Cerebellar cortex (tissue), 1 donor: ENCODE results near the gene DGKG.
A peak's percentile ranks its signal among the peaks of the same experiment; 100 is the strongest.

Source experiments
- DNase-seq: peaks from one replicate; pipeline ENCODE4 v3.0.0-alpha.2; 2015; ENCODE audit warnings: low spot score

Gene DGKG

GRCh38 chr3:186318135-186318534, 43.9 kb downstream of the DGKG start:
- no peak for DNase-seq

GRCh38 chr3:186317478-186317877, 44.6 kb downstream of the DGKG start:
- no peak for DNase-seq

GRCh38 chr3:186316666-186317260, 45.3 kb downstream of the DGKG start:
- no peak for DNase-seq

GRCh38 chr3:186315581-186316354, 46.3 kb downstream of the DGKG start:
- DNase-seq: no peak

- no peak for DNase-seq
Measured at GRCh38 chr3:186314896-186315295, 47.1 kb downstream of the DGKG start.

GRCh38 chr3:186311441-186311840, 50.6 kb downstream of the DGKG start:
- no peak for DNase-seq

GRCh38 chr3:186308549-186308948, 53.5 kb downstream of the DGKG start:
- DNase-seq: no peak

- DNase-seq: no peak
Measured at GRCh38 chr3:186307594-186308221, 54.3 kb downstream of the DGKG start.

- DNase-seq: no peak
Measured at GRCh38 chr3:186305286-186305685, 56.7 kb downstream of the DGKG start.

GRCh38 chr3:186303965-186304364, 58.1 kb downstream of the DGKG start:
- no peak for DNase-seq

- no peak for DNase-seq
Measured at GRCh38 chr3:186299327-186299726, 62.7 kb downstream of the DGKG start.

GRCh38 chr3:186298876-186299275, 63.2 kb downstream of the DGKG start:
- DNase-seq: peak; percentile 94

GRCh38 chr3:186290796-186291195, 71.2 kb downstream of the DGKG start:
- DNase-seq: no peak

- DNase-seq: peak; percentile 38
Measured at GRCh38 chr3:186287711-186288110, 74.3 kb downstream of the DGKG start.

GRCh38 chr3:186286114-186286513, 75.9 kb downstream of the DGKG start:
- no peak for DNase-seq

- DNase-seq: peak; percentile 75
Measured at GRCh38 chr3:186284661-186285060, 77.4 kb downstream of the DGKG start.

- no peak for DNase-seq
Measured at GRCh38 chr3:186284349-186284652, 77.7 kb downstream of the DGKG start.

- DNase-seq: no peak
Measured at GRCh38 chr3:186283651-186284348, 78.2 kb downstream of the DGKG start.

GRCh38 chr3:186283096-186283495, 78.9 kb downstream of the DGKG start:
- DNase-seq: no peak

- DNase-seq: no peak
Measured at GRCh38 chr3:186281176-186281575, 80.9 kb downstream of the DGKG start.

- no peak for DNase-seq
Measured at GRCh38 chr3:186280737-186281136, 81.3 kb downstream of the DGKG start.

- DNase-seq: peak; percentile 42
Measured at GRCh38 chr3:186277268-186277909, 84.6 kb downstream of the DGKG start.
